Gastroesophageal sphincter (tissue), 3 donors: Measurements from ENCODE around the gene SH3BP2.

Source experiments
- POLR2A ChIP-seq, 2 donors: fragments of 450-650 bp; IDR thresholded peaks; one replicate each; pipeline ENCODE4 v1.6.1; 2017; ENCODE audit warnings: antibody characterized with exemption in 2 of 2, mild to moderate bottlenecking in 2 of 2, moderate library complexity in 1 of 2
- TF ChIP-seq, protein P1 (sequence below), 4 experiments: fragments of 200-600 bp in 2 of 4; fragments of 450-650 bp in 2 of 4; sonication (generic) in 1 of 4; IDR thresholded peaks; one replicate each; pipeline ENCODE4 v1.5.1; 2017 to 2019; ENCODE audit warnings: antibody characterized with exemption in 4 of 4, mild to moderate bottlenecking in 2 of 4, moderate library complexity in 2 of 4

DNA sequence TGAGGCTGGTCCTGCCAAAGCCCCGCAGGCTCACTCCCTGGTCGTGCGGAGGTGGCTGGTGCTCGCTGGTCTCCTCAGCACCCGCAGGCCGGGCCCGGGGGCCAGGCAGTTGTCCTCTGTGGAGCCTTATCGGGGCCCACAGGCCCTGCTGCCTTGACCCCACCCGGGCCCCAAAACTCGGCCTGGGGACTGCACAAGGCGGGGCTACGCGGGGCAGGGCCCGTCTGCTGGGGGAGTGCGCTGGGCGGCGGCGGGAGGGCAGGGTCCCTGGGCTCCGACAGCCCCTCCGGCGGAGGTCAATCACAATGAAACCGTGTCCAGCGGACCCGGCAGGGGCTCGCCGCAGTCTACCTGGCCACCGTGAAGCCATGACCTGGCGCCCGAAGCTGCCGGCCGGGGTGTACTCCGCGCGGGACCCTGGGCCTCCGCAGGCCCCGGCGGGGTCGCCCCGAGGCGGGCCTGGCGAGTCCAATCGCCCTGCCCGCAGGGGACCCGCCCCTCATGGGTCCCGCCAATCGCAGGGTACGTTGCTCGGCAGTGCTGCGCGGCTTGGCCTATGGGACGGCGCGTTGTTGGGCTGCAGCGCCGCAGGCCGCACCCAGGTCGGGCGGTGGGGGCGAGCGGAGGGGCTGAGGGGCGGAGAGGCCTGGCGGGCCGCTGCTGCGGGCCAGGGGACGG lies 50.5 kb downstream of the SH3BP2 start, which contains the start of gene ADD1:
- TF ChIP-seq, protein P1, sequence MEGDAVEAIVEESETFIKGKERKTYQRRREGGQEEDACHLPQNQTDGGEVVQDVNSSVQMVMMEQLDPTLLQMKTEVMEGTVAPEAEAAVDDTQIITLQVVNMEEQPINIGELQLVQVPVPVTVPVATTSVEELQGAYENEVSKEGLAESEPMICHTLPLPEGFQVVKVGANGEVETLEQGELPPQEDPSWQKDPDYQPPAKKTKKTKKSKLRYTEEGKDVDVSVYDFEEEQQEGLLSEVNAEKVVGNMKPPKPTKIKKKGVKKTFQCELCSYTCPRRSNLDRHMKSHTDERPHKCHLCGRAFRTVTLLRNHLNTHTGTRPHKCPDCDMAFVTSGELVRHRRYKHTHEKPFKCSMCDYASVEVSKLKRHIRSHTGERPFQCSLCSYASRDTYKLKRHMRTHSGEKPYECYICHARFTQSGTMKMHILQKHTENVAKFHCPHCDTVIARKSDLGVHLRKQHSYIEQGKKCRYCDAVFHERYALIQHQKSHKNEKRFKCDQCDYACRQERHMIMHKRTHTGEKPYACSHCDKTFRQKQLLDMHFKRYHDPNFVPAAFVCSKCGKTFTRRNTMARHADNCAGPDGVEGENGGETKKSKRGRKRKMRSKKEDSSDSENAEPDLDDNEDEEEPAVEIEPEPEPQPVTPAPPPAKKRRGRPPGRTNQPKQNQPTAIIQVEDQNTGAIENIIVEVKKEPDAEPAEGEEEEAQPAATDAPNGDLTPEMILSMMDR (IDR thresholded peaks at IDR 0.05) = peak in 1 of 4 experiments; percentile 11
- peak; percentile 91 to 96 for TF ChIP-seq POLR2A (IDR thresholded peaks at IDR 0.05)
